Dendritic cell treated with granulocyte-macrophage colony-stimulating factor and Interleukin-4, amounts not matched to agents 40 ng/mL and 50 ng/mL, for 4 days (primary cell): ENCODE measurements around the gene ELOVL3.
"Not testable (repeated sequence)": the region's sequence is repeated elsewhere in the genome, so short reads cannot be mapped to it uniquely, and the experiment has no call there.

Source experiments
- H3K27ac Mint-ChIP-seq: one replicate; pipeline ENCODE4 v1.8.0; 2022; ENCODE audit warnings: mild to moderate bottlenecking, mixed read lengths
- H3K27me3 Mint-ChIP-seq: one replicate; pipeline ENCODE4 v1.8.0; 2022; ENCODE audit warnings: mild to moderate bottlenecking, mixed read lengths
- H3K36me3 Mint-ChIP-seq: one replicate; pipeline ENCODE4 v1.8.0; 2022; ENCODE audit warnings: low read depth, mixed read lengths
- H3K4me1 Mint-ChIP-seq: one replicate; pipeline ENCODE4 v1.8.0; 2022; ENCODE audit warnings: low read depth, mixed read lengths
- H3K4me3 Mint-ChIP-seq: one replicate; pipeline ENCODE4 v1.8.0; 2022; ENCODE audit warnings: mild to moderate bottlenecking, moderate library complexity, mixed read lengths
- H3K9me3 Mint-ChIP-seq: one replicate; pipeline ENCODE4 v1.8.0; 2022; ENCODE audit warnings: mixed read lengths
- intact Hi-C: fragments of 100-400 bp; cut with micrococcal nuclease; formaldehyde crosslinking; loops from one replicate; pipeline ENCODE4 v1.15.0; 2022

ELOVL3 gene

GRCh38 chr10:102252508-102252907 lies 26.4 kb downstream of the ELOVL3 start:
- intact Hi-C loops, result not testable (repeated sequence)

GRCh38 chr10:102254426-102254825 lies 28.3 kb downstream of the ELOVL3 start:
- Mint-ChIP-seq H3K4me1 (no peaks in the 10 kb centered on the region), H3K27ac (no peak overlapping the region), H3K4me3 (no peak overlapping the region), H3K27me3 (no peaks in the 10 kb centered on the region), H3K36me3 (peaks cover 33% of the 10 kb centered on the region), H3K9me3 (no peaks in the 10 kb centered on the region)
- intact Hi-C loops, result no loop called here

More at GRCh38 chr10:102252508-102252907, 26.4 kb downstream of the ELOVL3 start:
- H3K27me3 Mint-ChIP-seq, H3K9me3 Mint-ChIP-seq, H3K4me3 Mint-ChIP-seq, H3K27ac Mint-ChIP-seq, H3K4me1 Mint-ChIP-seq: not testable (repeated sequence)
- peaks cover 22% of the 10 kb centered on the region for H3K36me3 Mint-ChIP-seq

- Mint-ChIP-seq H3K4me1 (no peaks in the 10 kb centered on the region), H3K4me3 (no peak overlapping the region), H3K27me3 (no peaks in the 10 kb centered on the region), H3K27ac (no peak overlapping the region), H3K9me3 (no peaks in the 10 kb centered on the region), H3K36me3 (peaks cover 33% of the 10 kb centered on the region)
- intact Hi-C loops, result no loop called here
These were observed 29.3 kb downstream of the ELOVL3 start for GRCh38 chr10:102255404-102255803.

- H3K36me3 Mint-ChIP-seq, result peaks cover 72% of the 10 kb centered on the region
- no peak overlapping the region for H3K4me3 Mint-ChIP-seq
- intact Hi-C loops, result no loop called here
- H3K9me3 Mint-ChIP-seq, result no peaks in the 10 kb centered on the region
- H3K4me1 Mint-ChIP-seq, result peaks cover 3% of the 10 kb centered on the region
- no peaks in the 10 kb centered on the region for H3K27me3 Mint-ChIP-seq
- H3K27ac Mint-ChIP-seq, result no peak overlapping the region
These were observed 35.1 kb downstream of the ELOVL3 start for GRCh38 chr10:102261196-102261595.

- Mint-ChIP-seq H3K36me3 (peaks cover 71% of the 10 kb centered on the region), H3K9me3 (no peaks in the 10 kb centered on the region), H3K27me3 (no peaks in the 10 kb centered on the region), H3K27ac (no peak overlapping the region), H3K4me1 (peaks cover 3% of the 10 kb centered on the region), H3K4me3 (no peak overlapping the region)
- intact Hi-C loops, result no loop called here
These were observed 35.7 kb downstream of the ELOVL3 start for GRCh38 chr10:102261842-102262241.

- no peaks in the 10 kb centered on the region for H3K9me3 Mint-ChIP-seq
- no peak overlapping the region for H3K27ac Mint-ChIP-seq
- intact Hi-C loops, result no loop called here
- H3K4me3 Mint-ChIP-seq, result no peak overlapping the region
- peaks cover 3% of the 10 kb centered on the region for H3K4me1 Mint-ChIP-seq
- H3K36me3 Mint-ChIP-seq, result peaks cover 78% of the 10 kb centered on the region
- H3K27me3 Mint-ChIP-seq, result no peaks in the 10 kb centered on the region
These were observed 36.8 kb downstream of the ELOVL3 start for GRCh38 chr10:102262744-102263370.

GRCh38 chr10:102264371-102264770 lies 38.3 kb downstream of the ELOVL3 start:
- Mint-ChIP-seq H3K4me1 (peaks cover 19% of the 10 kb centered on the region), H3K27me3 (no peaks in the 10 kb centered on the region), H3K9me3 (no peaks in the 10 kb centered on the region), H3K4me3 (no peak overlapping the region), H3K27ac (no peak overlapping the region), H3K36me3 (peaks cover 72% of the 10 kb centered on the region)
- intact Hi-C loops, result no loop called here

- no peak overlapping the region for H3K4me3 Mint-ChIP-seq
- intact Hi-C loops, result no loop called here
- peaks cover 62% of the 10 kb centered on the region for H3K36me3 Mint-ChIP-seq
- H3K4me1 Mint-ChIP-seq, result peaks cover 19% of the 10 kb centered on the region
- H3K9me3 Mint-ChIP-seq, result no peaks in the 10 kb centered on the region
- no peak overlapping the region for H3K27ac Mint-ChIP-seq
- no peaks in the 10 kb centered on the region for H3K27me3 Mint-ChIP-seq
These were observed 40.6 kb downstream of the ELOVL3 start for GRCh38 chr10:102266670-102267069.

- intact Hi-C loops, result no loop called here
- H3K27ac Mint-ChIP-seq, result no peak overlapping the region
- peaks cover 57% of the 10 kb centered on the region for H3K36me3 Mint-ChIP-seq
- H3K9me3 Mint-ChIP-seq, result no peaks in the 10 kb centered on the region
- peaks cover 19% of the 10 kb centered on the region for H3K4me1 Mint-ChIP-seq
- no peaks in the 10 kb centered on the region for H3K27me3 Mint-ChIP-seq
- no peak overlapping the region for H3K4me3 Mint-ChIP-seq
These were observed 41.6 kb downstream of the ELOVL3 start for GRCh38 chr10:102267748-102268147.

- Mint-ChIP-seq H3K27ac (no peak overlapping the region), H3K36me3 (peaks cover 51% of the 10 kb centered on the region), H3K27me3 (no peaks in the 10 kb centered on the region), H3K4me3 (no peak overlapping the region), H3K4me1 (peaks cover 21% of the 10 kb centered on the region), H3K9me3 (no peaks in the 10 kb centered on the region)
- intact Hi-C loops, result no loop called here
These were observed 42.3 kb downstream of the ELOVL3 start for GRCh38 chr10:102268375-102268888.

GRCh38 chr10:102269017-102269416 lies 42.9 kb downstream of the ELOVL3 start:
- H3K4me1 Mint-ChIP-seq, result peaks cover 25% of the 10 kb centered on the region

GRCh38 chr10:102274062-102274461 lies 48.0 kb downstream of the ELOVL3 start:
- intact Hi-C loops, result no loop called here
- Mint-ChIP-seq H3K4me3 (no peak overlapping the region), H3K27me3 (no peaks in the 10 kb centered on the region)

More at GRCh38 chr10:102269017-102269416, 42.9 kb downstream of the ELOVL3 start:
- Mint-ChIP-seq H3K9me3 (no peaks in the 10 kb centered on the region), H3K27ac (no peak overlapping the region), H3K36me3 (peaks cover 50% of the 10 kb centered on the region), H3K27me3 (no peaks in the 10 kb centered on the region), H3K4me3 (no peak overlapping the region)
- intact Hi-C loops, result no loop called here

GRCh38 chr10:102275343-102275742 lies 49.2 kb downstream of the ELOVL3 start:
- no peak overlapping the region for H3K4me3 Mint-ChIP-seq
- no peaks in the 10 kb centered on the region for H3K9me3 Mint-ChIP-seq
- H3K27ac Mint-ChIP-seq, result no peak overlapping the region
- intact Hi-C loops, result no loop called here
- H3K27me3 Mint-ChIP-seq, result no peaks in the 10 kb centered on the region
- H3K36me3 Mint-ChIP-seq, result peaks cover 13% of the 10 kb centered on the region
- H3K4me1 Mint-ChIP-seq, result peaks cover 13% of the 10 kb centered on the region

More at GRCh38 chr10:102274062-102274461, 48.0 kb downstream of the ELOVL3 start:
- Mint-ChIP-seq H3K27ac (no peak overlapping the region), H3K36me3 (peaks cover 18% of the 10 kb centered on the region), H3K9me3 (no peaks in the 10 kb centered on the region), H3K4me1 (peaks cover 9% of the 10 kb centered on the region)

GRCh38 chr10:102279104-102279503 lies 53.0 kb downstream of the ELOVL3 start:
- Mint-ChIP-seq H3K36me3 (peaks cover 4% of the 10 kb centered on the region), H3K9me3 (no peaks in the 10 kb centered on the region), H3K27me3 (no peaks in the 10 kb centered on the region), H3K4me3 (no peak overlapping the region), H3K4me1 (peaks cover 21% of the 10 kb centered on the region), H3K27ac (no peak overlapping the region)
- intact Hi-C loops, result no loop called here
